Stimulated activated CD8-positive, alpha-beta memory T cell treated with anti-CD3 and anti-CD28 coated beads, Interleukin-4, amount 100 ng/mL, for 4 hours (primary cell): ENCODE data around the gene GSTO2.
A peak's percentile ranks its signal among the peaks of the same experiment; 100 is the strongest.

ENCODE experiments used
- DNase-seq, 2 donors: peaks; one replicate each; pipeline ENCODE4 v3.0.0-alpha.2; 2020; ENCODE audit warnings: low read depth in 2 of 2, low spot score in 1 of 2

The GSTO2 gene

GRCh38 chr10:104337985-104338735, 69.2 kb downstream of the GSTO2 start, which contains the start of gene ITPRIP:
Gene ITPRIP, minus strand, starts transcription at chr10:104338465. Its CDS starts 22,414 bp downstream, at chr10:104316051.
- DNase-seq, result peak; percentile 45 to 62

- DNase-seq, result no peak
Observed at GRCh38 chr10:104339469-104340110, 70.6 kb downstream of the GSTO2 start.

DNA sequence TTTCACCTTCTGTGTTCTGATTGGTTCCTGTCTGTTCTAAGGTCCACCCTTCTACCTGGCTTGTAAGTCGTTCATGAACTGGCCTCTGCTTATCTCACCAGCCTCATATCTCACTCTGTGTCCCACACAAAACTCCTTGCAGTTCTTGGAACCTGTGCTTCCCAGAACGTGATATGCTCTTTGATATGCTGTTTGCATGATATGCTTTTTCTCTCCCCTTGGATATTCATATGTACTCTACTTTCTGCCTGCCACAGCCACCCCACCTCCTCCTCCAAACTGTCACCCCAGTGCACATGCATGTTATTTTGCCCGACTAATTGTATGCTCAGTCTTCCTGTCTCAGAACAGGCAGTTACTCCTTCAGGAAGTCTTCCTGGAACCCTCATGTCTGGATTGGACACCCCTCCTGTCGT, 71.1 kb downstream of the GSTO2 start:
- DNase-seq, result no peak

GRCh38 chr10:104340641-104341040, 71.7 kb downstream of the GSTO2 start:
- no peak for DNase-seq

GRCh38 chr10:104342941-104343411, 74.0 kb downstream of the GSTO2 start:
- no peak for DNase-seq

- no peak for DNase-seq
Observed at GRCh38 chr10:104344219-104344618, 75.2 kb downstream of the GSTO2 start.

DNA sequence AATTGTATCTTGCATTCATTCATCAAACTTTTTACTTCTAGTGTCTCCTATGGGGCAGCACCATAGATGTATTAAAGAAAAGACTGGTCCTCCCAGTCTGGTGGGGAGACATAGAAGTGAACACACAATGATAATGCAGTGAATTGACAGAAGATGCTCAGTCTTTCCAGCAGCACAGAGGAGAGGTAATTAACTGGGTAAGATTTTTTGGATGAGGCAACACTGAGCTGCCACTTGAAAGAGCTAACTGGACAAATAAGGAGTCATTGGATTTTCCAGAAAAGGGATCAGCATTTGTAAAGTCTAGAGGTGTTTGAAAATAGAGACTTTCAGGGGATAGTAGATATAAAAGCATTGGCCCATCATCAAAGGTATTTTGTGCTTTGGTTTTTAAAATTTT, 76.5 kb downstream of the GSTO2 start:
- DNase-seq, result no peak

- no peak for DNase-seq
Observed at GRCh38 chr10:104345941-104346340, 77.0 kb downstream of the GSTO2 start.

- no peak for DNase-seq
Observed at GRCh38 chr10:104347295-104348045, 78.5 kb downstream of the GSTO2 start.

DNA sequence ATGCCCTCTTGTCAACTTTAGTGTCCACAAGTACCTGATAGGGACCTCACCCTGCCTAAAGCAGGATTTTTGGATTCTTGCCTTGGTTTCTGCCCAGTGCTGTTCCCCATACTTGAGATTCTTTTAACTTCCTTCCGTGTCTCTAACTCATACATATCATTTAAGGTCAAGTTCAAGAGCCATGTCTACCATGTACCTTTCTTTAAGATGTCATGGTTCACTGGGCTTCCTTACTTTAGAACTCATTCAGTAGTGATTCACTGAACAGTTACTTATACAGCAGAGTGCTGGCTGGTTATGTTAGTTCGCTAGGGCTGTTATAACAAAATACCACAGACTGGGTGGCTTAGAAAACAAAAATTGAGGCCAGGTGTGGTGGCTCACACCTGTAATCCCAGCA, 79.6 kb downstream of the GSTO2 start:
- DNase-seq, result no peak

DNA sequence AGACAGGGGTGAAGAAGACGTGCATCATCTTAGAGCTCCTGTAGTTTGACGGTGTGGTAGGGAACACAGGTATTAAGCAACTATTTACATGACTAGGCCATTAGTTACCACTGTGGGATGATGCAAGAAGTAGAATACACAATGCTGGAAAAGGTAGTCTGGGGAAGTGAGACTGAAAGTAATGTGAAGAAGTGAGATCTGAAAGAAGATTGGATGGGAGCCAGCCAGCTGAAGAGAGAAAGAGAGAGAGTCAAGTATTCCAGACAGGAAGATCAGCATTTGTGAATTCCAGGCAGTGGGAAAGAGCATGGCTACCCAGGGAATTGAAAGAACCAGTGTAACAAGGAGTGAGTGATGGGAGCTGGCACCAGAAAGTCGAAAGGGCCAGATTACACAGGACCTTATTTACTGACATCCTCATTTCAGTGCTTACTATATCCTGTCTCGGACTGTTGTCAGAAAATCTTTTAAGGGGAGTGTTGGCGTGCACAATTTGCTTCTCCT, 80.7 kb downstream of the GSTO2 start:
- no peak for DNase-seq

- no peak for DNase-seq
Observed at GRCh38 chr10:104350127-104350635, 81.2 kb downstream of the GSTO2 start.

DNA sequence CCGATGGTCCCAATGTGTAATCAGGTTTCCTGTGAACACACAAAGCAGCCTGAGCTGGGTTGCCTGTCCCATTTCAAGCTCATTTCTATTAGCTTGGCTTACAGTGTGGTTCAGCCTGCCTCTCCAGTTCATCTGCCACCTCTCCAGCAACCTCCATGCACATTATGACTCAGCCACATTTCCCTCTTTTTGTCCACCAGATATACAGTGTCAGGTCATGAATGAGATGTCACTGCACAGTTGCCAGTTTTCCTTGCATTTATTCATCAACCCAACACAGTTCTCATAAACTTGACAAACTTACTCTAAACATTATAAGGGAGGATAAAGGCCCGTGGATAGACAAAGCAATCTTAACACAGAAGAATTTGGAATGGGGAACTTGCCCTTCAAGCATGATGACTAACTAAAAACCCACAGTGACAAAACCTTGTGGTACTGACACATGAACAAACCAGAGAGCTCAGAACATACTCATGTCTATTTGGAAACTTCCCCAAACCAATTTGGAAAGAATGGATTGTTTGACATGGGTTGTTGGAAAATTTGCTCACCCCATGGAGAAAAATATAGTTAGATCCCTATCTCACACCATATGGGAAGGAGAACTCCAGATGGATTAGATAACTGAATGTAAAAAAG, 82.2 kb downstream of the GSTO2 start:
- no peak for DNase-seq

- DNase-seq, result no peak
Observed at GRCh38 chr10:104351919-104352318, 82.9 kb downstream of the GSTO2 start.

- DNase-seq, result peak; percentile 76 to 80
Observed at GRCh38 chr10:104353325-104354048, 84.5 kb downstream of the GSTO2 start, which contains the start of gene CFAP58. Gene CFAP58, plus strand, starts transcription at chr10:104353833. Its CDS starts 65 bp downstream, at chr10:104353898.
